Effector memory CD4-positive, alpha-beta T cell (primary cell): ENCODE measurements around the gene PCOLCE2.

Experiments
- DNase-seq, 3 donors: peaks; one replicate each; pipeline ENCODE4 v3.0.0-alpha.2; 2020
- H3K27ac ChIP-seq: 2 replicates; pipeline ENCODE4 v1.7.0; 2013; ENCODE audit warnings: mild to moderate bottlenecking, low read length, moderate library complexity; ENCODE audit not compliant: insufficient read depth, poor library complexity, severe bottlenecking
- H3K27me3 ChIP-seq: replicated peaks from 2 replicates; pipeline ENCODE4 v1.7.0; 2013; ENCODE audit warnings: mild to moderate bottlenecking, low read length; ENCODE audit not compliant: insufficient read depth, control insufficient read depth, poor library complexity, severe bottlenecking
- H3K36me3 ChIP-seq: 2 replicates; pipeline ENCODE4 v1.7.0; 2013; ENCODE audit warnings: mild to moderate bottlenecking, low read length, moderate library complexity; ENCODE audit not compliant: control insufficient read depth, insufficient read depth
- H3K4me1 ChIP-seq: 2 replicates; pipeline ENCODE4 v1.7.0; 2013; ENCODE audit warnings: low read length, mild to moderate bottlenecking; ENCODE audit not compliant: control insufficient read depth, insufficient read depth, poor library complexity, severe bottlenecking
- H3K4me3 ChIP-seq: 2 replicates; pipeline ENCODE4 v1.7.0; 2013; ENCODE audit warnings: low read length, low read depth, mild to moderate bottlenecking; ENCODE audit not compliant: insufficient read depth, poor library complexity, severe bottlenecking
- H3K9me3 ChIP-seq: 2 replicates; pipeline ENCODE4 v1.7.0; 2013; ENCODE audit warnings: mild to moderate bottlenecking, low read length, moderate library complexity; ENCODE audit not compliant: control insufficient read depth

PCOLCE2 gene

GRCh38 chr3:142785996-142786395 is 102.9 kb downstream of the PCOLCE2 start:
- H3K27ac ChIP-seq, result no peak overlapping the region
- no peak for DNase-seq
- no peaks in the 10 kb centered on the region for H3K9me3 ChIP-seq
- H3K36me3 ChIP-seq, result no peaks in the 10 kb centered on the region
- H3K27me3 ChIP-seq, result no peaks in the 10 kb centered on the region
- H3K4me3 ChIP-seq, result no peak overlapping the region
- no peaks in the 10 kb centered on the region for H3K4me1 ChIP-seq

- Histone ChIP-seq H3K4me3 (no peak overlapping the region), H3K27me3 (no peaks in the 10 kb centered on the region)
Measured at GRCh38 chr3:142784228-142784627, 104.7 kb downstream of the PCOLCE2 start.

GRCh38 chr3:142782616-142783015 is 106.3 kb downstream of the PCOLCE2 start:
- no peak for DNase-seq
- Histone ChIP-seq H3K27me3 (no peaks in the 10 kb centered on the region), H3K9me3 (no peaks in the 10 kb centered on the region), H3K4me1 (no peaks in the 10 kb centered on the region), H3K36me3 (no peaks in the 10 kb centered on the region), H3K4me3 (no peak overlapping the region), H3K27ac (no peak overlapping the region)

More at GRCh38 chr3:142784228-142784627, 104.7 kb downstream of the PCOLCE2 start:
- Histone ChIP-seq H3K4me1 (no peaks in the 10 kb centered on the region), H3K27ac (no peak overlapping the region), H3K9me3 (no peaks in the 10 kb centered on the region), H3K36me3 (no peaks in the 10 kb centered on the region)
- DNase-seq, result no peak

GRCh38 chr3:142779591-142779990 is 109.3 kb downstream of the PCOLCE2 start:
- no peak overlapping the region for H3K27ac ChIP-seq
- no peak for DNase-seq

GRCh38 chr3:142778541-142778940 is 110.3 kb downstream of the PCOLCE2 start:
- Histone ChIP-seq H3K36me3 (no peaks in the 10 kb centered on the region), H3K27ac (no peak overlapping the region), H3K4me3 (no peak overlapping the region), H3K9me3 (no peaks in the 10 kb centered on the region), H3K27me3 (no peaks in the 10 kb centered on the region), H3K4me1 (no peaks in the 10 kb centered on the region)
- no peak for DNase-seq

More at GRCh38 chr3:142779591-142779990, 109.3 kb downstream of the PCOLCE2 start:
- Histone ChIP-seq H3K27me3 (no peaks in the 10 kb centered on the region), H3K4me1 (no peaks in the 10 kb centered on the region), H3K9me3 (no peaks in the 10 kb centered on the region), H3K4me3 (no peak overlapping the region), H3K36me3 (no peaks in the 10 kb centered on the region)

- Histone ChIP-seq H3K36me3 (no peaks in the 10 kb centered on the region), H3K4me1 (no peaks in the 10 kb centered on the region), H3K9me3 (no peaks in the 10 kb centered on the region), H3K27me3 (no peaks in the 10 kb centered on the region), H3K27ac (no peak overlapping the region), H3K4me3 (no peak overlapping the region)
- DNase-seq, result no peak
Measured at GRCh38 chr3:142777927-142778326, 111.0 kb downstream of the PCOLCE2 start.

GRCh38 chr3:142768338-142768737 is 120.5 kb downstream of the PCOLCE2 start:
- no peaks in the 10 kb centered on the region for H3K4me1 ChIP-seq
- H3K9me3 ChIP-seq, result no peaks in the 10 kb centered on the region
- no peaks in the 10 kb centered on the region for H3K27me3 ChIP-seq
- H3K36me3 ChIP-seq, result no peaks in the 10 kb centered on the region
- no peak overlapping the region for H3K4me3 ChIP-seq
- no peak for DNase-seq
- H3K27ac ChIP-seq, result no peak overlapping the region
